ENCODE measurements around the gene URI1. TPM values are rescaled to one million over a fixed set of nuclear protein-coding genes. Genes with fewer than 3 reads are reported as not detected.

URI1 gene
- total and polyA plus RNA-seq, 4 donors: 21.5 to 60.8 (median 32.5) TPM

- Histone ChIP-seq H3K9ac (ENCODE audit: insufficient read depth in 1 of 2, low read length in 2 of 2) (peak overlapping the region; percentile 39 to 67), H3K36me3 (ENCODE audit: control insufficient read depth in 4 of 4, insufficient read depth in 4 of 4, low read length in 4 of 4) (no peaks in the 10 kb centered on the region), H3K4me3 (peak overlapping the region; percentile 99), H3K27me3 (ENCODE audit: control insufficient read depth in 3 of 3, insufficient read depth in 3 of 3, low read length in 2 of 3) (peaks cover 0 to 2% (median 0%) of the 10 kb centered on the region in 3 donors), H3K27ac (ENCODE audit: low read depth in 1 of 2, low read length in 1 of 2) (peak overlapping the region; percentile 75 to 90), H3K9me3 (ENCODE audit: control insufficient read depth in 4 of 4, insufficient read depth in 3 of 4, low read length in 3 of 4) (no peaks in the 10 kb centered on the region), H3K4me1 (ENCODE audit: control insufficient read depth in 5 of 5, insufficient read depth in 5 of 5, low read length in 5 of 5) (peaks cover 0 to 28% (median 16%) of the 10 kb centered on the region in 5 donors)
- no peak for TF ChIP-seq CTCF (IDR thresholded peaks at IDR 0.05; ENCODE audit: control extremely low read depth, extremely low read depth)
- DNase-seq: peak in 2 of 3 donors; percentile 51 to 65
- peak; percentile 66 for ATAC-seq (ENCODE audit: insufficient read depth, low FRiP score)
- WGBS, 2 donors: 3% methylated on average over 40 to 79 of the region's 79 CpGs
Measured at GRCh38 chr19:29942404-29943261, 594 bp downstream of the URI1 start.

- ATAC-seq (ENCODE audit: insufficient read depth, low FRiP score) (no peak), DNase-seq (no peak)
- no peak for TF ChIP-seq CTCF (IDR thresholded peaks at IDR 0.05; ENCODE audit: control extremely low read depth, extremely low read depth)
- Histone ChIP-seq H3K27me3 (ENCODE audit: control insufficient read depth in 3 of 3, insufficient read depth in 3 of 3, low read length in 2 of 3) (peaks cover 0 to 2% (median 0%) of the 10 kb centered on the region in 3 donors), H3K27ac (ENCODE audit: low read depth in 1 of 2, low read length in 1 of 2) (no peak overlapping the region), H3K4me1 (ENCODE audit: control insufficient read depth in 5 of 5, insufficient read depth in 5 of 5, low read length in 5 of 5) (peaks cover 0 to 28% (median 16%) of the 10 kb centered on the region in 5 donors), H3K4me3 (no peak overlapping the region), H3K36me3 (ENCODE audit: control insufficient read depth in 4 of 4, insufficient read depth in 4 of 4, low read length in 4 of 4) (no peaks in the 10 kb centered on the region), H3K9me3 (ENCODE audit: control insufficient read depth in 4 of 4, insufficient read depth in 3 of 4, low read length in 3 of 4) (no peaks in the 10 kb centered on the region), H3K9ac (ENCODE audit: insufficient read depth in 1 of 2, low read length in 2 of 2) (no peak overlapping the region)
- 83 to 84% methylated on average over 8 of the region's 8 CpGs for WGBS, 2 donors
Measured at GRCh38 chr19:29943615-29944014, 1.6 kb downstream of the URI1 start.

GRCh38 chr19:29944390-29945012 lies 2.5 kb downstream of the URI1 start:
- no peaks in the 10 kb centered on the region for H3K36me3 ChIP-seq (ENCODE audit: control insufficient read depth in 4 of 4, insufficient read depth in 4 of 4, low read length in 4 of 4)
- H3K4me3 ChIP-seq: no peak overlapping the region
- DNase-seq (no peak), ATAC-seq (ENCODE audit: insufficient read depth, low FRiP score) (no peak)
- WGBS, 2 donors: 71 to 74% methylated on average over 8 of the region's 8 CpGs
- peaks cover 0 to 28% (median 16%) of the 10 kb centered on the region in 5 donors for H3K4me1 ChIP-seq (ENCODE audit: control insufficient read depth in 5 of 5, insufficient read depth in 5 of 5, low read length in 5 of 5)
- no peaks in the 10 kb centered on the region for H3K9me3 ChIP-seq (ENCODE audit: control insufficient read depth in 4 of 4, insufficient read depth in 3 of 4, low read length in 3 of 4)
- no peak for TF ChIP-seq CTCF (IDR thresholded peaks at IDR 0.05; ENCODE audit: control extremely low read depth, extremely low read depth)
- H3K9ac ChIP-seq (ENCODE audit: insufficient read depth in 1 of 2, low read length in 2 of 2): no peak overlapping the region
- peaks cover 0 to 2% (median 0%) of the 10 kb centered on the region in 3 donors for H3K27me3 ChIP-seq (ENCODE audit: control insufficient read depth in 3 of 3, insufficient read depth in 3 of 3, low read length in 2 of 3)
- no peak overlapping the region for H3K27ac ChIP-seq (ENCODE audit: low read depth in 1 of 2, low read length in 1 of 2)
